SK-N-SH treated with all-trans-retinoic acid at 6 μM for 48 hours (cell line): ENCODE measurements around the gene EMC8.

Source experiments
- ATAC-seq: fragments of 200-7000 bp; cut with Tn5 transposase; 3 replicates; pipeline ENCODE4 v1.9.1; 2020; ENCODE audit warnings: mild to moderate bottlenecking, moderate library complexity
- ARNTL ChIP-seq: fragments of 450-650 bp; formaldehyde crosslinking; IDR thresholded peaks from 2 replicates; pipeline ENCODE4 v1.5.0; 2020; ENCODE audit warnings: low read depth, mild to moderate bottlenecking, moderate library complexity, borderline replicate concordance
- BACH2 ChIP-seq: fragments of 250-450 bp; sonication (Bioruptor Pico); IDR thresholded peaks from 2 replicates; pipeline ENCODE4 v1.9.0; 2021; ENCODE audit warnings: mild to moderate bottlenecking, borderline replicate concordance
- CSDC2 ChIP-seq: fragments of 250-450 bp; sonication (Bioruptor Pico); IDR thresholded peaks from 2 replicates; pipeline ENCODE4 v1.5.0; 2020; ENCODE audit warnings: mild to moderate bottlenecking, moderate library complexity
- CSRNP3 ChIP-seq: fragments of 250-450 bp; sonication (Bioruptor Pico); IDR thresholded peaks from 2 replicates; pipeline ENCODE4 v1.5.1; 2021; ENCODE audit warnings: mild to moderate bottlenecking, moderate library complexity
- ESRRG ChIP-seq: fragments of 250-450 bp; sonication (Bioruptor Pico); IDR thresholded peaks from 2 replicates; pipeline ENCODE4 v1.6.1; 2021; ENCODE audit warnings: mild to moderate bottlenecking
- ISL1 ChIP-seq: fragments of 250-450 bp; sonication (Bioruptor Pico); IDR thresholded peaks from 2 replicates; pipeline ENCODE4 v2.1.2; 2022; ENCODE audit warnings: mild to moderate bottlenecking, moderate library complexity
- OSR1 ChIP-seq: fragments of 250-450 bp; sonication (Bioruptor Pico); IDR thresholded peaks from 2 replicates; pipeline ENCODE4 v1.8.0; 2022; ENCODE audit warnings: moderate library complexity, mild to moderate bottlenecking, inconsistent platforms
- PPARA ChIP-seq: fragments of 250-450 bp; sonication (Bioruptor Pico); IDR thresholded peaks from 2 replicates; pipeline ENCODE4 v1.5.0; 2020; ENCODE audit warnings: mild to moderate bottlenecking, borderline replicate concordance
- RARB ChIP-seq: fragments of 250-450 bp; sonication (Bioruptor Pico); IDR thresholded peaks from 2 replicates; pipeline ENCODE4 v1.8.0; 2021; ENCODE audit warnings: mild to moderate bottlenecking, moderate library complexity
- TCF4 ChIP-seq: fragments of 250-450 bp; sonication (Bioruptor Pico); IDR thresholded peaks from 2 replicates; pipeline ENCODE4 v1.8.0; 2021; ENCODE audit warnings: mild to moderate bottlenecking, moderate library complexity, borderline replicate concordance
- TOX ChIP-seq: fragments of 250-450 bp; sonication (Bioruptor Pico); IDR thresholded peaks from 2 replicates; pipeline ENCODE4 v1.8.0; 2021; ENCODE audit warnings: mild to moderate bottlenecking, moderate library complexity, borderline replicate concordance
- ZC3H10 ChIP-seq: fragments of 250-450 bp; sonication (Bioruptor Pico); IDR thresholded peaks from 2 replicates; pipeline ENCODE4 v1.5.1; 2021; ENCODE audit warnings: mild to moderate bottlenecking, moderate library complexity
- ZFP3 ChIP-seq: fragments of 250-450 bp; sonication (Bioruptor Pico); IDR thresholded peaks from 2 replicates; pipeline ENCODE4 v1.5.0; 2020; ENCODE audit warnings: mild to moderate bottlenecking, moderate library complexity
- ZFP30 ChIP-seq: fragments of 450-650 bp; formaldehyde crosslinking; IDR thresholded peaks from 2 replicates; pipeline ENCODE4 v1.5.0; 2022; ENCODE audit warnings: mild to moderate bottlenecking, moderate library complexity
- ZNF565 ChIP-seq: fragments of 450-650 bp; formaldehyde crosslinking; conservative IDR thresholded peaks from 2 replicates; pipeline ENCODE4 v1.5.0; 2020; ENCODE audit warnings: low read depth, mild to moderate bottlenecking, moderate library complexity
- ZNF70 ChIP-seq: fragments of 450-650 bp; formaldehyde crosslinking; IDR thresholded peaks from 2 replicates; pipeline ENCODE4 v1.5.0; 2020; ENCODE audit warnings: mild to moderate bottlenecking, moderate library complexity
- ZNF8 ChIP-seq: fragments of 450-650 bp; formaldehyde crosslinking; IDR thresholded peaks from 2 replicates; pipeline ENCODE4 v1.5.0; 2020; ENCODE audit warnings: mild to moderate bottlenecking, moderate library complexity
- TF ChIP-seq, protein P1 (sequence below): fragments of 250-450 bp; sonication (Bioruptor Pico); IDR thresholded peaks from 2 replicates; pipeline ENCODE4 v1.5.0; 2020; ENCODE audit warnings: mild to moderate bottlenecking, moderate library complexity

Gene EMC8

DNA sequence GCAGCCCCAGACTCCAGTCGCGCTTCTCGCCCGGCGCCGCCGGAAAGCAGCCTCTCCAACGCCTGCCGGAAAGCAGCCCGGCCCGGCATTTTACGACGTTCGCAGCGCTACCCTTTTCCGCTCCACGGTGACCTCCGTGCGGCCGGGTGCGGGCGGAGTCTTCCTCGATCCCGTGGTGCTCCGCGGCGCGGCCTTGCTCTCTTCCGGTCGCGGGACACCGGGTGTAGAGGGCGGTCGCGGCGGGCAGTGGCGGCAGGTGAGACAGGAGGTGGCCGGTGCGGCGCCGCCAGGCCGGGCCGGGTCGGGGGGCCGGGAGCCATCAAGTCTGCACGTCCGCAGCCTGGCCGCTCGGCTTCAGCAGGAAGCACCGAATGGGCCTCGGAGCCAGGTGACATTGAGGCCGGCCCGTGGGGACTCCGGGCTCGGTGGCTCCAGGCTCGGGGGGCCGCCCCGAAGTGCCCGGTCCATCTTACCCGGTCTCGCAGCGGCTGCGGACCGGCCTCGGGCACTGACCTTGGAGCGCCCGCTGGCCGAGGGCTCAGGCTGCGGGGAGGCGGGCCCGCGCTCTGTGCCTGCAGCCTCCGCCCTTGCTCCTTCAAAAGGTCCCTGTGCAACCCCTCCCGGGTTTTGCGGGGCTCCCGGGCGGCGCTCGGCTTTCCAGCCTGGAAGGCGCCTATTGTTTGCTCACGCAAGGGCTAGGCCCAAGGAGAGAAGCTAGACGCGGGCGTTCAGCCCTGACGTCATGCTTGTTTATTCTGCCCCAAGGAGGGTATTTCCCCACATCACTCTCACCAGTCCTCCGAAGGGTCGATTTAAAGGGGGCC, at the start of gene EMC8, which contains the start of gene COX4I1:
TSS of gene EMC8 (minus strand) at position 48 of the 824 bp plus-strand sequence. CDS start 249 bp downstream, outside the sequence.
TSS of gene COX4I1 (plus strand) at position 199 of the 824 bp plus-strand sequence. CDS start 1,511 bp downstream, outside the sequence.
- ATAC-seq, result peak; percentile 94

GRCh38 chr16:85848986-85849385, 49.6 kb upstream of the EMC8 start:
- ATAC-seq, result no peak
- TF ChIP-seq ZFP3 (CRISPR knock-in tag) (no peak), ZFP30 (CRISPR knock-in tag) (no peak), ISL1 (no peak), ESRRG (no peak), TCF4 (no peak), ZC3H10 (no peak)
- TF ChIP-seq, protein P1, sequence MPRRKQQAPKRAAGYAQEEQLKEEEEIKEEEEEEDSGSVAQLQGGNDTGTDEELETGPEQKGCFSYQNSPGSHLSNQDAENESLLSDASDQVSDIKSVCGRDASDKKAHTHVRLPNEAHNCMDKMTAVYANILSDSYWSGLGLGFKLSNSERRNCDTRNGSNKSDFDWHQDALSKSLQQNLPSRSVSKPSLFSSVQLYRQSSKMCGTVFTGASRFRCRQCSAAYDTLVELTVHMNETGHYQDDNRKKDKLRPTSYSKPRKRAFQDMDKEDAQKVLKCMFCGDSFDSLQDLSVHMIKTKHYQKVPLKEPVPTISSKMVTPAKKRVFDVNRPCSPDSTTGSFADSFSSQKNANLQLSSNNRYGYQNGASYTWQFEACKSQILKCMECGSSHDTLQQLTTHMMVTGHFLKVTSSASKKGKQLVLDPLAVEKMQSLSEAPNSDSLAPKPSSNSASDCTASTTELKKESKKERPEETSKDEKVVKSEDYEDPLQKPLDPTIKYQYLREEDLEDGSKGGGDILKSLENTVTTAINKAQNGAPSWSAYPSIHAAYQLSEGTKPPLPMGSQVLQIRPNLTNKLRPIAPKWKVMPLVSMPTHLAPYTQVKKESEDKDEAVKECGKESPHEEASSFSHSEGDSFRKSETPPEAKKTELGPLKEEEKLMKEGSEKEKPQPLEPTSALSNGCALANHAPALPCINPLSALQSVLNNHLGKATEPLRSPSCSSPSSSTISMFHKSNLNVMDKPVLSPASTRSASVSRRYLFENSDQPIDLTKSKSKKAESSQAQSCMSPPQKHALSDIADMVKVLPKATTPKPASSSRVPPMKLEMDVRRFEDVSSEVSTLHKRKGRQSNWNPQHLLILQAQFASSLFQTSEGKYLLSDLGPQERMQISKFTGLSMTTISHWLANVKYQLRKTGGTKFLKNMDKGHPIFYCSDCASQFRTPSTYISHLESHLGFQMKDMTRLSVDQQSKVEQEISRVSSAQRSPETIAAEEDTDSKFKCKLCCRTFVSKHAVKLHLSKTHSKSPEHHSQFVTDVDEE, result no peak

More for the DNA sequence above, at the start of gene EMC8, which contains the start of gene COX4I1:
- TF ChIP-seq ZC3H10, result no peak

GRCh38 chr16:85847681-85848601, 48.6 kb upstream of the EMC8 start:
- TF ChIP-seq RARB (CRISPR knock-in tag) (no peak), ZNF70 (CRISPR knock-in tag) (no peak), OSR1 (no peak), ZNF565 (CRISPR knock-in tag) (no peak), ZC3H10 (no peak)
- no peak for ATAC-seq

DNA sequence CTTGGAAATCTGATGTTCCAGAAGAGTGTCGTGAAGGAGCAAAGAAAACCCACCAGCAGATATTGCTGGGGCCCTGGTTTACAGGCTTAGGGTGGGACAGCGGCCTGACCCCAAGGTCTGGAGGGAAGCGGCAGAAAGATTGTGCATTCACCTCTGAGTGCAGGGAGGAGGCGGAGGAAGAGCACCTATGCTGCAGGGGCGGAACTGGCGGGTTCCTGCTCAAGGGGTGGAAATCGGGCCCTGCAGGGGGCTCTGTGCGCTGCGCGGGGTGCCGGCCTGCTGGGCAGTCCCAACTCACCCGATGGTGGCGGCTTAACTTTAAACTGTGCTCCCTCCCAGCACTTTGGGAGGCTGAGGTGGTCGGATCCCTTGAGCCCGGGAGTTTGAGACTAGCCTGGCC, 47.7 kb upstream of the EMC8 start:
- TF ChIP-seq ZNF70 (CRISPR knock-in tag), result no peak
- TF ChIP-seq CSRNP3 (CRISPR knock-in tag), result no peak
- no peak for TF ChIP-seq TOX (CRISPR knock-in tag)
- TF ChIP-seq CSDC2 (CRISPR knock-in tag), result no peak
- TF ChIP-seq TCF4, result no peak
- no peak for TF ChIP-seq ZNF8
- TF ChIP-seq ISL1, result no peak
- no peak for TF ChIP-seq RARB (CRISPR knock-in tag)
- no peak for TF ChIP-seq ARNTL (CRISPR knock-in tag)
- TF ChIP-seq, protein P1, result no peak
- TF ChIP-seq OSR1, result no peak
- no peak for TF ChIP-seq PPARA (CRISPR knock-in tag)
- TF ChIP-seq BACH2 (CRISPR knock-in tag), result no peak
- TF ChIP-seq, all 23 proteins: peak for 0

GRCh38 chr16:85846461-85846860, 47.1 kb upstream of the EMC8 start:
- ATAC-seq, result no peak
- TF ChIP-seq TCF4, result no peak
- no peak for TF ChIP-seq ARNTL (CRISPR knock-in tag)
- TF ChIP-seq, all 23 proteins: peak for 0

More for the DNA sequence above, 47.7 kb upstream of the EMC8 start:
- no peak for ATAC-seq
